ENCODE measurements around the gene WFS1.

- no peak for TF ChIP-seq MXI1 (IDR thresholded peaks at IDR 0.05; ENCODE audit: low read depth, low read length)
- TF ChIP-seq CTCF (IDR thresholded peaks at IDR 0.05) = no peak
- no peak for TF ChIP-seq EP300 (IDR thresholded peaks at IDR 0.05; ENCODE audit: borderline replicate concordance in 1 of 2, low read depth in 1 of 2, low read length in 1 of 2)
- TF ChIP-seq USF1 (IDR thresholded peaks at IDR 0.05; ENCODE audit: borderline replicate concordance, low read depth) = no peak
- TF ChIP-seq REST (IDR thresholded peaks at IDR 0.05; ENCODE audit: low read depth, low read length) = no peak
- TF ChIP-seq FOXM1 (IDR thresholded peaks at IDR 0.05; ENCODE audit: low read depth) = no peak
- TF ChIP-seq RAD21 (IDR thresholded peaks at IDR 0.05; ENCODE audit: low read length) = no peak
- no peak for TF ChIP-seq IRF3 (IDR thresholded peaks at IDR 0.05; ENCODE audit: low read depth, low read length)
Measured at GRCh38 chr4:6345096-6345830, 75.6 kb downstream of the WFS1 start.
